Neural cell (in vitro differentiated cells): ENCODE measurements around the gene ZNF473. TPM values are rescaled to one million over a fixed set of nuclear protein-coding genes. Genes with fewer than 3 reads are reported as not detected.
"Not testable (repeated sequence)": the region's sequence is repeated elsewhere in the genome, so short reads cannot be mapped to it uniquely, and the experiment has no call there.

Experiments
- H2AFZ ChIP-seq: fragments of 200-600, 300-800 bp; sonication (generic), shearing (Covaris generic); 2 replicates; pipeline ENCODE4 v1.6.0; 2014; ENCODE audit warnings: low read depth, mild to moderate bottlenecking, antibody characterized with exemption, low read length, moderate library complexity
- H3F3A ChIP-seq: fragments of 200-600 bp; shearing (Covaris generic); 2 replicates; pipeline ENCODE4 v1.6.1; 2016; ENCODE audit warnings: mild to moderate bottlenecking, moderate library complexity, mixed read lengths, antibody characterized with exemption, low read length; ENCODE audit not compliant: insufficient read depth, poor library complexity, severe bottlenecking
- H3K27ac ChIP-seq: fragments of 200-600, 300-800 bp; sonication (generic), shearing (Covaris generic); 2 replicates; pipeline ENCODE4 v1.5.1; 2014; ENCODE audit warnings: mild to moderate bottlenecking, low read length, moderate library complexity
- H3K27me3 ChIP-seq: fragments of 300-800, 200-600 bp; sonication (generic), shearing (Covaris generic); 2 replicates; pipeline ENCODE4 v1.6.0; 2014; ENCODE audit warnings: mild to moderate bottlenecking, low read depth, low read length, moderate library complexity; ENCODE audit not compliant: insufficient read depth
- H3K36me3 ChIP-seq: fragments of 300-800, 200-600 bp; sonication (generic), shearing (Covaris generic); 2 replicates; pipeline ENCODE4 v1.5.1; 2014; ENCODE audit warnings: mild to moderate bottlenecking, antibody characterized with exemption, low read length, moderate library complexity; ENCODE audit not compliant: insufficient read depth
- H3K4me2 ChIP-seq: fragments of 300-800, 200-600 bp; sonication (generic), shearing (Covaris generic); 2 replicates; pipeline ENCODE4 v1.6.0; 2014; ENCODE audit warnings: mild to moderate bottlenecking, low read length
- H3K4me3 ChIP-seq: fragments of 300-800, 200-600 bp; sonication (generic), shearing (Covaris generic); 2 replicates; pipeline ENCODE4 v1.5.1; 2014; ENCODE audit warnings: mild to moderate bottlenecking, low read length, moderate library complexity
- H3K79me2 ChIP-seq: fragments of 200-600 bp; shearing (Covaris generic); replicated peaks from 2 replicates; pipeline ENCODE4 v1.6.0; 2014; ENCODE audit warnings: mild to moderate bottlenecking, low read length, moderate library complexity; ENCODE audit not compliant: insufficient read depth
- H3K9ac ChIP-seq: fragments of 300-800, 200-600 bp; sonication (generic), shearing (Covaris generic); 2 replicates; pipeline ENCODE4 v1.6.1; 2016; ENCODE audit warnings: mild to moderate bottlenecking, low read length, mixed read lengths
- H3K9me2 ChIP-seq: fragments of 200-600 bp; shearing (Covaris generic); 2 replicates; pipeline ENCODE4 v1.6.1; 2016; ENCODE audit warnings: mild to moderate bottlenecking, low read length, mixed read lengths; ENCODE audit not compliant: insufficient read depth
- H3K9me3 ChIP-seq: fragments of 200-600, 300-800 bp; sonication (generic), shearing (Covaris generic); 2 replicates; pipeline ENCODE4 v1.6.1; 2016; ENCODE audit warnings: mild to moderate bottlenecking, mixed run types, low read length, moderate library complexity, mixed read lengths
- H4K20me1 ChIP-seq: fragments of 200-600 bp; shearing (Covaris generic); 2 replicates; pipeline ENCODE4 v1.6.1; 2016; ENCODE audit warnings: mild to moderate bottlenecking, mixed run types; ENCODE audit not compliant: insufficient read depth
- polyA plus RNA-seq: library from polyadenylated mRNA; depleted of rRNA; stranded (reverse); fragments of >200 nt; gene quantifications from 2 replicates; pipeline ENCODE4 v1.2.3, GENCODE V29; 2014

Gene ZNF473
- polyA plus RNA-seq, 1 donor from 2014 or later, result 8.4 TPM

DNA sequence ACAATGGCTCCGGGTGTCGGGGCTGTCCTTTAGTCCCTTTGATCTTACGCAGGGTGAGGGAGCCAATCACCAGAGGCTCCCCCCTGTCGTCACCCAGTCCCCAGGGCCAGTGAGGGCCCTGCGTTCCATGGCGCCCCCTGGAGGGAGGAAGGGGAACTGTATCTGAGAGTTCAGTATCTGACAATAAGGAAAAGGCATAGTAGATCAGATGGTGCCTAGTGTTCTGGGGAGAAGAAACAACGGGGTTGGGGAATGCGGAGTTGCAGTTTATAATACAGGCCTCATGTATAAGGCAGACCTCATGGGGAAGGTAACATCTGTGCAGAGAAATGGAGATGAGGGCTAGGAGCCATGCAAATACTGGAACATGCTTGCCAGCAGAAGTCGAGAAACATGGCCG lies 66.8 kb downstream of the ZNF473 start:
- not testable (repeated sequence) for H2AFZ ChIP-seq, H4K20me1 ChIP-seq, H3K9me3 ChIP-seq, H3K9me2 ChIP-seq, H3K9ac ChIP-seq, H3K27me3 ChIP-seq, H3K79me2 ChIP-seq, H3K27ac ChIP-seq, H3K36me3 ChIP-seq, H3K4me2 ChIP-seq, H3K4me3 ChIP-seq, H3F3A ChIP-seq

DNA sequence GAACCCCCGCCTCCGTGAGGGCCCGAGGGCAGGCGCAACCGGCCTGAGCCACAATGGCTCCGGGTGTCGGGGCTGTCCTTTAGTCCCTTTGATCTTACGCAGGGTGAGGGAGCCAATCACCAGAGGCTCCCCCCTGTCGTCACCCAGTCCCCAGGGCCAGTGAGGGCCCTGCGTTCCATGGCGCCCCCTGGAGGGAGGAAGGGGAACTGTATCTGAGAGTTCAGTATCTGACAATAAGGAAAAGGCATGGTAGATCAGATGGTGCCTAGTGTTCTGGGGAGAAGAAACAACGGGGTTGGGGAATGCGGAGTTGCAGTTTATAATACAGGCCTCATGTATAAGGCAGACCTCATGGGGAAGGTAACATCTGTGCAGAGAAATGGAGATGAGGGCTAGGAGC lies 72.1 kb downstream of the ZNF473 start:
- H3K4me2 ChIP-seq, H3K9me2 ChIP-seq, H3K4me3 ChIP-seq, H2AFZ ChIP-seq, H3K9ac ChIP-seq, H3K36me3 ChIP-seq, H4K20me1 ChIP-seq, H3K9me3 ChIP-seq, H3F3A ChIP-seq, H3K79me2 ChIP-seq, H3K27ac ChIP-seq, H3K27me3 ChIP-seq: not testable (repeated sequence)

DNA sequence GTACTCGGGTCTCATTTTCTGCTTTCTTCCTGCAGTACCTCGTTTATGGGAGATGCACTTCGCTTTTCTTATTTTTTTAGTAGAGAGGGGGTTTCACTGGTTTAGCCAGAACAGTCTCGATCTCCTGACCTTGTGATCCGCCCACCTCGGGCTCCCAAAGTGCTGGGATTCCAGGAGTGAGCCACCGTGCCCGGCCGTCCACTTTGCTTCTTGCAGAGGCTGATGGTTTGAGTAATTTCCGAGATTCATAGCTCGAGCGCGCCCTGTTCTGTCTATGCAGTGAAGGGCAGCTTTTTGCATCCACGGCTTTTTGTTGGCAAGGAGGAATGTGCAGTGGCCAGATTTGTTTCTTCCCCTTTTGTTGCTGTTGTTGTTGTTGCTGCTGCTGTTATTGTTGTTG lies 73.1 kb downstream of the ZNF473 start:
- not testable (repeated sequence) for H3K27me3 ChIP-seq, H2AFZ ChIP-seq, H4K20me1 ChIP-seq, H3K36me3 ChIP-seq, H3K9me2 ChIP-seq, H3F3A ChIP-seq, H3K4me3 ChIP-seq, H3K27ac ChIP-seq, H3K4me2 ChIP-seq, H3K79me2 ChIP-seq, H3K9ac ChIP-seq, H3K9me3 ChIP-seq

DNA sequence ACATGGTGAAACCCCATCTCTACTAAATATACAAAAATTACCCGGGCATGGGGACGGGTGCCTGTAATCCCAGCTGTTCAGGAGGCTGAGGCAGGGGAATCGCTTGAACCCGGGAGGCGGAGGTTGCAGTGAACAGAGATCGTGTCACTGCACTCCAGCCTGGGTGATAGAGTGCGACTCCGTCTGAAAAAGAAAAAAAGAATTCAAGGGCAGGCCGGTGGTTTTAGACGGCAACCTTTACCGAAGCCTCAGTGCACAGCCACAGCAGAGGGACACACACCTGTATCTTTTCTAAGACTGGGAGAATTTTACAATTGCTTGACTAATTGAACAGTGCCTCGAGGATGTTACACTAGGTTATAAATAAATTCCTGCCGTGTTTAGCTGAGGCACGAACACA lies 73.9 kb downstream of the ZNF473 start:
- not testable (repeated sequence) for H3K36me3 ChIP-seq, H3K9ac ChIP-seq, H3K27me3 ChIP-seq, H3K27ac ChIP-seq, H4K20me1 ChIP-seq, H3K4me2 ChIP-seq, H3F3A ChIP-seq, H3K9me3 ChIP-seq, H2AFZ ChIP-seq, H3K79me2 ChIP-seq, H3K9me2 ChIP-seq, H3K4me3 ChIP-seq

DNA sequence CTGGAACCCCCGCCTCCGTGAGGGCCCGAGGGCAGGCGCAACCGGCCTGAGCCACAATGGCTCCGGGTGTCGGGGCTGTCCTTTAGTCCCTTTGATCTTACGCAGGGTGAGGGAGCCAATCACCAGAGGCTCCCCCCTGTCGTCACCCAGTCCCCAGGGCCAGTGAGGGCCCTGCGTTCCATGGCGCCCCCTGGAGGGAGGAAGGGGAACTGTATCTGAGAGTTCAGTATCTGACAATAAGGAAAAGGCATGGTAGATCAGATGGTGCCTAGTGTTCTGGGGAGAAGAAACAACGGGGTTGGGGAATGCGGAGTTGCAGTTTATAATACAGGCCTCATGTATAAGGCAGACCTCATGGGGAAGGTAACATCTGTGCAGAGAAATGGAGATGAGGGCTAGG lies 75.1 kb downstream of the ZNF473 start:
- H3K27ac ChIP-seq, H3K9me3 ChIP-seq, H2AFZ ChIP-seq, H3F3A ChIP-seq, H3K27me3 ChIP-seq, H4K20me1 ChIP-seq, H3K9ac ChIP-seq, H3K36me3 ChIP-seq, H3K4me3 ChIP-seq, H3K79me2 ChIP-seq, H3K9me2 ChIP-seq, H3K4me2 ChIP-seq: not testable (repeated sequence)

Other genes starting within 250 kb of the ZNF473 start
- 32.9 and 35.4 TPM in 2 replicates for gene FUZ, start 212.7 kb upstream of the ZNF473 start, polyA plus RNA-seq
- gene MED25, start 207.7 kb upstream of the ZNF473 start, polyA plus RNA-seq, result 18.9 and 22.0 TPM in 2 replicates
- gene PTOV1, start 174.8 kb upstream of the ZNF473 start, polyA plus RNA-seq, result 199 and 288 TPM in 2 replicates
- gene PNKP, start 158.4 kb upstream of the ZNF473 start, polyA plus RNA-seq, result 43.1 and 43.6 TPM in 2 replicates
- gene AKT1S1, start 148.7 kb upstream of the ZNF473 start, polyA plus RNA-seq, result 4.8 and 7.4 TPM in 2 replicates
- gene TBC1D17, start 148.3 kb upstream of the ZNF473 start, polyA plus RNA-seq, result 13.1 and 13.2 TPM in 2 replicates
- not detected in 2 replicates for gene IL4I1, start 129.1 kb upstream of the ZNF473 start, polyA plus RNA-seq
- gene ATF5, start 96.8 kb upstream of the ZNF473 start, polyA plus RNA-seq, result 16.1 and 18.9 TPM in 2 replicates
- gene NUP62, start 96.5 kb upstream of the ZNF473 start, polyA plus RNA-seq, result 24.9 and 32.2 TPM in 2 replicates
- gene SIGLEC11, start 64.8 kb upstream of the ZNF473 start, polyA plus RNA-seq, result not detected in 2 replicates
- 35.3 and 47.3 TPM in 2 replicates for gene VRK3, start 633 bp upstream of the ZNF473 start, polyA plus RNA-seq
- gene IZUMO2, start 137.3 kb downstream of the ZNF473 start, polyA plus RNA-seq, result not detected in 2 replicates
- gene MYH14, start 177.6 kb downstream of the ZNF473 start, polyA plus RNA-seq, result not detected in 2 replicates